MM.1S (cell line): ENCODE measurements around the gene RFC1.

ENCODE experiments used
- EZH2phosphoT487 ChIP-seq: fragments of 300-600 bp; sonication (generic); IDR thresholded peaks from 2 replicates; pipeline ENCODE4 v1.6.1; 2018; ENCODE audit warnings: antibody characterized with exemption, low read length
- TF ChIP-seq, protein P1 (sequence below): fragments of 300-600 bp; sonication (generic); IDR thresholded peaks from 2 replicates; pipeline ENCODE4 v1.5.1; 2016; ENCODE audit warnings: antibody characterized with exemption, low read length, mixed read lengths

- TF ChIP-seq, protein P1, sequence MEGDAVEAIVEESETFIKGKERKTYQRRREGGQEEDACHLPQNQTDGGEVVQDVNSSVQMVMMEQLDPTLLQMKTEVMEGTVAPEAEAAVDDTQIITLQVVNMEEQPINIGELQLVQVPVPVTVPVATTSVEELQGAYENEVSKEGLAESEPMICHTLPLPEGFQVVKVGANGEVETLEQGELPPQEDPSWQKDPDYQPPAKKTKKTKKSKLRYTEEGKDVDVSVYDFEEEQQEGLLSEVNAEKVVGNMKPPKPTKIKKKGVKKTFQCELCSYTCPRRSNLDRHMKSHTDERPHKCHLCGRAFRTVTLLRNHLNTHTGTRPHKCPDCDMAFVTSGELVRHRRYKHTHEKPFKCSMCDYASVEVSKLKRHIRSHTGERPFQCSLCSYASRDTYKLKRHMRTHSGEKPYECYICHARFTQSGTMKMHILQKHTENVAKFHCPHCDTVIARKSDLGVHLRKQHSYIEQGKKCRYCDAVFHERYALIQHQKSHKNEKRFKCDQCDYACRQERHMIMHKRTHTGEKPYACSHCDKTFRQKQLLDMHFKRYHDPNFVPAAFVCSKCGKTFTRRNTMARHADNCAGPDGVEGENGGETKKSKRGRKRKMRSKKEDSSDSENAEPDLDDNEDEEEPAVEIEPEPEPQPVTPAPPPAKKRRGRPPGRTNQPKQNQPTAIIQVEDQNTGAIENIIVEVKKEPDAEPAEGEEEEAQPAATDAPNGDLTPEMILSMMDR = no peak
- TF ChIP-seq EZH2phosphoT487 = no peak
Observed at GRCh38 chr4:39342731-39343130, 23.4 kb downstream of the RFC1 start.
